HCT116 (cell line): Measurements from ENCODE around the gene IFT22. TPM values are rescaled to one million over a fixed set of nuclear protein-coding genes. Genes with fewer than 3 reads are reported as not detected.
A peak's percentile ranks its signal among the peaks of the same experiment; 100 is the strongest.

Experiments
- ATAC-seq: fragments of 200-7000 bp; cut with Tn5 transposase; 2 replicates; pipeline ENCODE4 v1.9.1; 2020; ENCODE audit warnings: mild to moderate bottlenecking, moderate library complexity
- BruUV-seq: library from RNA; stranded (reverse); fragments of 400-500 nt; replicated peaks from 2 replicates; lab custom pipeline; 2021; lab: Mats Ljungman, UMichigan
- CTCF ChIA-PET: fragments of 300-600 bp; sonication (Branson Sonifier 250); formaldehyde crosslinking; loops from one replicate; lab custom pipeline; 2021; ENCODE audit warnings: antibody characterized with exemption; lab: Charles Lee
- POLR2A ChIA-PET: fragments of 300-600, 350-600 bp; sonication (Branson Sonifier 250); formaldehyde crosslinking; loops from one replicate; lab custom pipeline; 2021; ENCODE audit warnings: antibody characterized with exemption; lab: Charles Lee
- RAD21 ChIA-PET, 2 experiments: fragments of 300-600 bp; sonication (Branson Sonifier 250); formaldehyde crosslinking; loops; one replicate each; lab custom pipeline; 2023; ENCODE audit warnings: low total read pairs in 2 of 2; ENCODE audit not compliant: uncharacterized antibody in 2 of 2, unreplicated experiment in 2 of 2, low non-redundant PET in 1 of 2; lab: Charles Lee
- DNase-seq: peaks from one replicate; pipeline ENCODE4 v3.0.0-alpha.2; 2010; ENCODE audit warnings: low read depth, low spot score
- H2AFZ ChIP-seq: fragments of 200-600 bp; shearing (Covaris generic), sonication (generic); 2 replicates; pipeline ENCODE4 v1.6.1; 2017; ENCODE audit warnings: low read depth, mixed run types, mixed read lengths, antibody characterized with exemption, low read length; ENCODE audit not compliant: poor library complexity, severe bottlenecking
- H3K27ac ChIP-seq: 2 replicates; pipeline ENCODE4 v1.5.1; 2012; ENCODE audit warnings: low read depth, low read length
- H3K27me3 ChIP-seq: fragments of 200-600 bp; sonication (generic); 2 replicates; pipeline ENCODE4 v1.6.1; 2016; ENCODE audit warnings: mixed run types, low read length, mixed read lengths; ENCODE audit not compliant: insufficient read depth
- H3K36me3 ChIP-seq, 2 experiments: fragments of 200-500 bp in 1 of 2; fragments of 200-600 bp in 1 of 2; sonication (Bioruptor generic) in 1 of 2; sonication (generic) in 1 of 2; 2 replicates each; pipeline versions ENCODE4 v1.5.1 to v1.6.1; 2014 to 2016; ENCODE audit warnings: low read length in 2 of 2, inconsistent platforms in 1 of 2, mixed read lengths in 1 of 2, mixed run types in 1 of 2; ENCODE audit not compliant: insufficient read depth in 2 of 2, control insufficient read depth in 1 of 2
- H3K4me1 ChIP-seq, 2 experiments: fragments of 200-600 bp in 1 of 2; sonication (generic) in 1 of 2; 2 replicates each; pipeline versions ENCODE4 v1.5.1 to v1.6.1; 2012 to 2017; ENCODE audit warnings: low read length in 2 of 2, inconsistent platforms in 1 of 2, mild to moderate bottlenecking in 1 of 2, mixed read lengths in 1 of 2, mixed run types in 1 of 2, moderate library complexity in 1 of 2; ENCODE audit not compliant: insufficient read depth in 2 of 2, control insufficient read depth in 1 of 2
- H3K4me2 ChIP-seq: fragments of 200-600 bp; sonication (generic); 2 replicates; pipeline ENCODE4 v1.6.1; 2017; ENCODE audit warnings: mixed run types, low read length, mixed read lengths
- H3K4me3 ChIP-seq, 2 experiments: fragments of 200-600 bp in 1 of 2; sonication (generic) in 1 of 2; replicated peaks in 1 of 2; 2 replicates each; pipeline ENCODE4 v1.5.1; 2011 to 2016; ENCODE audit warnings: low read length in 2 of 2, control low read depth in 1 of 2, low read depth in 1 of 2, mild to moderate bottlenecking in 1 of 2, mixed read lengths in 1 of 2, mixed run types in 1 of 2
- H3K79me2 ChIP-seq: fragments of 200-600 bp; sonication (generic); 2 replicates; pipeline ENCODE4 v1.6.1; 2017; ENCODE audit warnings: mild to moderate bottlenecking, mixed run types, low read length, moderate library complexity, mixed read lengths; ENCODE audit not compliant: insufficient read depth
- H3K9ac ChIP-seq: fragments of 200-600 bp; sonication (generic); 2 replicates; pipeline ENCODE4 v1.6.1; 2016; ENCODE audit warnings: low read length, mixed read lengths
- H3K9me2 ChIP-seq: fragments of 200-600 bp; sonication (generic), shearing (Covaris generic); 2 replicates; pipeline ENCODE4 v1.6.1; 2017; ENCODE audit warnings: mixed run types, mild to moderate bottlenecking, moderate library complexity; ENCODE audit not compliant: insufficient read depth
- H3K9me3 ChIP-seq, 2 experiments: fragments of 200-500 bp in 1 of 2; fragments of 200-600 bp in 1 of 2; sonication (Bioruptor generic) in 1 of 2; sonication (generic) in 1 of 2; 2 replicates each; pipeline ENCODE4 v1.6.1; 2014 to 2017; ENCODE audit warnings: low read length in 2 of 2, mixed read lengths in 2 of 2, inconsistent platforms in 1 of 2, low read depth in 1 of 2, mild to moderate bottlenecking in 1 of 2, mixed run types in 1 of 2, moderate library complexity in 1 of 2; ENCODE audit not compliant: control insufficient read depth in 1 of 2, insufficient read depth in 1 of 2
- H4K20me1 ChIP-seq: fragments of 200-600 bp; sonication (generic), shearing (Covaris generic); 2 replicates; pipeline ENCODE4 v1.6.1; 2017; ENCODE audit warnings: mixed run types, mild to moderate bottlenecking, moderate library complexity; ENCODE audit not compliant: insufficient read depth
- POLR2A ChIP-seq: IDR thresholded peaks from 2 replicates; pipeline ENCODE4 v1.7.0; 2011; ENCODE audit warnings: borderline replicate concordance; ENCODE audit not compliant: insufficient read depth, insufficient read length; ENCODE audit errors: extremely low read depth
- POLR2AphosphoS5 ChIP-seq: IDR thresholded peaks from 2 replicates; pipeline ENCODE4 v1.6.1; 2011; ENCODE audit warnings: mild to moderate bottlenecking, low read depth, low read length, moderate library complexity
- SIN3A ChIP-seq: IDR thresholded peaks from 2 replicates; pipeline ENCODE4 v1.6.1; 2012; ENCODE audit warnings: low read depth
- SP1 ChIP-seq: IDR thresholded peaks from 2 replicates; pipeline ENCODE4 v1.6.1; 2012; ENCODE audit warnings: low read depth
- YY1 ChIP-seq: IDR thresholded peaks from 2 replicates; pipeline ENCODE4 v1.6.1; 2011; ENCODE audit warnings: low read length, low read depth, moderate library complexity, mild to moderate bottlenecking; ENCODE audit not compliant: insufficient replicate concordance; ENCODE audit errors: extremely low read depth
- ZNF274 ChIP-seq: fragments of 200-500 bp; sonication (Bioruptor generic); IDR thresholded peaks from 2 replicates; pipeline ENCODE4 v1.6.1; 2014; ENCODE audit warnings: mild to moderate bottlenecking, low read depth, low read length, inconsistent platforms
- intact Hi-C: fragments of 100-400 bp; cut with micrococcal nuclease; formaldehyde crosslinking; loops from 2 replicates; pipeline ENCODE4 v1.10.0; 2022
- total RNA-seq: library from RNA; stranded (reverse); gene quantifications from one replicate; pipeline ENCODE4 v1.2.1, GENCODE V29; 2021; ENCODE audit not compliant: unreplicated experiment
- TF ChIP-seq, protein P1 (sequence below): IDR thresholded peaks from 2 replicates; pipeline ENCODE4 v1.6.1; 2011; ENCODE audit warnings: mild to moderate bottlenecking, low read length, moderate library complexity; ENCODE audit not compliant: insufficient replicate concordance; ENCODE audit errors: extremely low read depth
- TF ChIP-seq, protein P2 (sequence below): IDR thresholded peaks from 2 replicates; pipeline ENCODE4 v1.6.1; 2012; ENCODE audit warnings: low read depth
- TF ChIP-seq, protein P3 (sequence below): IDR thresholded peaks from 2 replicates; pipeline ENCODE4 v1.6.1; 2012

Gene IFT22
- total RNA-seq, 1 experiment from 2014 or later: 27.2 TPM

DNA sequence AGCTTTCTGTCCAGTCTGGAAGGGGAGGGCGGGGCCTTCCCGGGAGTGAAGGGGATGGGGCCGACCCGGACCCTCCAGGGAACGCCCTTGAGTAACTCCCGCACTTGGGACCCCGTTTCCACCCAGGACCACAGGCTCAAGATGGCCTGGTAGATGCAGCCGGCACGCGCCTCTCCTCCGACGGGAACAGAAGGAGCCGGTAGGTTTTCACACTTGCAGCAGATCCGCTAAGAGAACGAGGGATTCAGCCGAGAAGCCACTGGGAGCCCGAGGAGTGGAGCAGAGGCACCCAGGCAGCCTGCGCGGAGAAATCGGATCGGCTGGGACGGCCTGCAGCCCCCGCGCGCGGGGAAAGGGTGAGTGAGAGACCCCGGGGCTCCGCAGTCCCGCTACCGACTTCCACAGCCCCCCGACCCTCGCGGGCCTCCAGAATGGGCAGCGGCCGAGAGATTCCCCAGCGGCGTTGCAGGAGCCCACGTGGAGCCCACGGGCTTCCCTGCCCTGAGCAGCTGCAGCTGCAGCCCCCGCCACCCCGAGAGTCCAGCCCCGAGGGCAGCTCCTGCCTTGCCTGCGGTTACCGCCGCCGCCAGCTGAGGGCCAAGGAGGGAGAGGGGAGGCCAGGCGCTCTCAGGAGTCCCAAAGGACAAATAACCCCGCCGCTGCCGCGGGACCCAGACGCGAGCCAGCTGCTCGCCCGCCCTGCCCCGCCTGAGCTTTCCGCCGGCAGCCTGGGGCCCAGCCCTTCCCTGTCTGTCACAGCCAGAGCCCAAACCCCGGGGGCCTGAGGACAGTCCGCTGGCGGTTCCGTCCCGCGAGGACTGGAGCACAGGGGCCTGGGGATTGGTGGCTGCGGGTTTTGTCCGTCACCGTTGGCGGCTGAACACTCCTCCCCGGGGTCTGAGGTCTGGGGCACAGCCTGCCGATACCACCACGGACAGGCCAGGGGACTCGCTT, 21.8 kb downstream of the IFT22 start:
- CTCF ChIA-PET: no interaction called here

DNA sequence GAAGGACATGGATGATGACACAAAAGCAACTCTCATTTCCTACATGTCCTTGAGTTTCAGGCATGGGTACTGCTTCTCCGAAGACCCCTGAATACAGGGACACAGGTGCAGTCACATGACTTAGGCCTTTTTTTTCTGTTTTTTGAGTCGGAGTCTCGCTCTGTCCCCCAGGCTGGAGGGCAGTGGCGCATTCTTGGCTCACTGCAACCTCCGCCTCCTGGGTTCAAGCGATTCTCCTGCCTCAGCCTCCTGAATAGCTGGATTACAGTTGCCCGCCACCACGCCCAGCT, 26.8 kb downstream of the IFT22 start:
- no peaks in the 10 kb centered on the region for H3K79me2 ChIP-seq
- BruUV-seq: no TSS peak
- ATAC-seq: no peak
- no peak overlapping the region for H3K4me2 ChIP-seq
- 0 out of 4 replicates have a peak, but pooled peaks cover 0 to 2% of the 10 kb centered on the region in 2 experiments for H3K4me1 ChIP-seq
- DNase-seq: no peak
- H2AFZ ChIP-seq: no peak overlapping the region
- no peak overlapping the region for H3K27ac ChIP-seq
- H3K4me3 ChIP-seq: no peak overlapping the region
- H3K27me3 ChIP-seq: no peaks in the 10 kb centered on the region
- POLR2A ChIA-PET: no interaction called here
- TF ChIP-seq POLR2A (no peak), ZNF274 (no peak), SP1 (no peak), POLR2AphosphoS5 (no peak), YY1 (no peak), SIN3A (no peak)
- TF ChIP-seq, protein P1, sequence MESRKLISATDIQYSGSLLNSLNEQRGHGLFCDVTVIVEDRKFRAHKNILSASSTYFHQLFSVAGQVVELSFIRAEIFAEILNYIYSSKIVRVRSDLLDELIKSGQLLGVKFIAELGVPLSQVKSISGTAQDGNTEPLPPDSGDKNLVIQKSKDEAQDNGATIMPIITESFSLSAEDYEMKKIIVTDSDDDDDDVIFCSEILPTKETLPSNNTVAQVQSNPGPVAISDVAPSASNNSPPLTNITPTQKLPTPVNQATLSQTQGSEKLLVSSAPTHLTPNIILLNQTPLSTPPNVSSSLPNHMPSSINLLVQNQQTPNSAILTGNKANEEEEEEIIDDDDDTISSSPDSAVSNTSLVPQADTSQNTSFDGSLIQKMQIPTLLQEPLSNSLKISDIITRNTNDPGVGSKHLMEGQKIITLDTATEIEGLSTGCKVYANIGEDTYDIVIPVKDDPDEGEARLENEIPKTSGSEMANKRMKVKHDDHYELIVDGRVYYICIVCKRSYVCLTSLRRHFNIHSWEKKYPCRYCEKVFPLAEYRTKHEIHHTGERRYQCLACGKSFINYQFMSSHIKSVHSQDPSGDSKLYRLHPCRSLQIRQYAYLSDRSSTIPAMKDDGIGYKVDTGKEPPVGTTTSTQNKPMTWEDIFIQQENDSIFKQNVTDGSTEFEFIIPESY: no peak
- TF ChIP-seq, protein P2, sequence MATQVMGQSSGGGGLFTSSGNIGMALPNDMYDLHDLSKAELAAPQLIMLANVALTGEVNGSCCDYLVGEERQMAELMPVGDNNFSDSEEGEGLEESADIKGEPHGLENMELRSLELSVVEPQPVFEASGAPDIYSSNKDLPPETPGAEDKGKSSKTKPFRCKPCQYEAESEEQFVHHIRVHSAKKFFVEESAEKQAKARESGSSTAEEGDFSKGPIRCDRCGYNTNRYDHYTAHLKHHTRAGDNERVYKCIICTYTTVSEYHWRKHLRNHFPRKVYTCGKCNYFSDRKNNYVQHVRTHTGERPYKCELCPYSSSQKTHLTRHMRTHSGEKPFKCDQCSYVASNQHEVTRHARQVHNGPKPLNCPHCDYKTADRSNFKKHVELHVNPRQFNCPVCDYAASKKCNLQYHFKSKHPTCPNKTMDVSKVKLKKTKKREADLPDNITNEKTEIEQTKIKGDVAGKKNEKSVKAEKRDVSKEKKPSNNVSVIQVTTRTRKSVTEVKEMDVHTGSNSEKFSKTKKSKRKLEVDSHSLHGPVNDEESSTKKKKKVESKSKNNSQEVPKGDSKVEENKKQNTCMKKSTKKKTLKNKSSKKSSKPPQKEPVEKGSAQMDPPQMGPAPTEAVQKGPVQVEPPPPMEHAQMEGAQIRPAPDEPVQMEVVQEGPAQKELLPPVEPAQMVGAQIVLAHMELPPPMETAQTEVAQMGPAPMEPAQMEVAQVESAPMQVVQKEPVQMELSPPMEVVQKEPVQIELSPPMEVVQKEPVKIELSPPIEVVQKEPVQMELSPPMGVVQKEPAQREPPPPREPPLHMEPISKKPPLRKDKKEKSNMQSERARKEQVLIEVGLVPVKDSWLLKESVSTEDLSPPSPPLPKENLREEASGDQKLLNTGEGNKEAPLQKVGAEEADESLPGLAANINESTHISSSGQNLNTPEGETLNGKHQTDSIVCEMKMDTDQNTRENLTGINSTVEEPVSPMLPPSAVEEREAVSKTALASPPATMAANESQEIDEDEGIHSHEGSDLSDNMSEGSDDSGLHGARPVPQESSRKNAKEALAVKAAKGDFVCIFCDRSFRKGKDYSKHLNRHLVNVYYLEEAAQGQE: no peak
- TF ChIP-seq, all 23 proteins: peak for 0
- no peaks in the 10 kb centered on the region for H4K20me1 ChIP-seq
- H3K36me3 ChIP-seq: no peaks in the 10 kb centered on the region
- H3K9ac ChIP-seq: no peak overlapping the region
- no peaks in the 10 kb centered on the region for H3K9me3 ChIP-seq
- CTCF ChIA-PET: no interaction called here
- intact Hi-C loops: no loop called here
- RAD21 ChIA-PET: no interaction called here
- no peaks in the 10 kb centered on the region for H3K9me2 ChIP-seq

More for the DNA sequence above, 21.8 kb downstream of the IFT22 start:
- DNase-seq: no peak
- TF ChIP-seq, protein P3, sequence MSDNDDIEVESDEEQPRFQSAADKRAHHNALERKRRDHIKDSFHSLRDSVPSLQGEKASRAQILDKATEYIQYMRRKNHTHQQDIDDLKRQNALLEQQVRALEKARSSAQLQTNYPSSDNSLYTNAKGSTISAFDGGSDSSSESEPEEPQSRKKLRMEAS: no peak
- ChIA-PET RAD21 (no interaction called here), POLR2A (no interaction called here)
- 0 out of 4 replicates have a peak overlapping the region, but pooled peaks of 1 of the 2 experiments have one; percentile 11 for H3K4me3 ChIP-seq
- intact Hi-C loops: no loop called here
- no peaks in the 10 kb centered on the region; a peak in 1 of 4 replicates for H3K9me3 ChIP-seq
- no peak for ATAC-seq
- H3K4me2 ChIP-seq: no peak overlapping the region
- no peaks in the 10 kb centered on the region for H3K36me3 ChIP-seq
- H3K27ac ChIP-seq: no peak overlapping the region
- BruUV-seq: no TSS peak
- no peak overlapping the region for H3K9ac ChIP-seq
- H3K79me2 ChIP-seq: no peaks in the 10 kb centered on the region
- no peaks in the 10 kb centered on the region for H4K20me1 ChIP-seq
- H2AFZ ChIP-seq: no peak overlapping the region
- no peaks in the 10 kb centered on the region for H3K4me1 ChIP-seq
- no peaks in the 10 kb centered on the region for H3K9me2 ChIP-seq
- H3K27me3 ChIP-seq: no peaks in the 10 kb centered on the region
